HG03571 (cell line): ENCODE data around the gene PLAC8L1.

Experiments used
- ATAC-seq: cut with Tn5 transposase; IDR thresholded peaks from one replicate; pipeline ENCODE4 v1.9.1; 2021; ENCODE audit not compliant: unreplicated experiment

Gene PLAC8L1

GRCh38 chr5:146081556-146081955, 23.8 kb downstream of the PLAC8L1 start:
- no peak for ATAC-seq

DNA sequence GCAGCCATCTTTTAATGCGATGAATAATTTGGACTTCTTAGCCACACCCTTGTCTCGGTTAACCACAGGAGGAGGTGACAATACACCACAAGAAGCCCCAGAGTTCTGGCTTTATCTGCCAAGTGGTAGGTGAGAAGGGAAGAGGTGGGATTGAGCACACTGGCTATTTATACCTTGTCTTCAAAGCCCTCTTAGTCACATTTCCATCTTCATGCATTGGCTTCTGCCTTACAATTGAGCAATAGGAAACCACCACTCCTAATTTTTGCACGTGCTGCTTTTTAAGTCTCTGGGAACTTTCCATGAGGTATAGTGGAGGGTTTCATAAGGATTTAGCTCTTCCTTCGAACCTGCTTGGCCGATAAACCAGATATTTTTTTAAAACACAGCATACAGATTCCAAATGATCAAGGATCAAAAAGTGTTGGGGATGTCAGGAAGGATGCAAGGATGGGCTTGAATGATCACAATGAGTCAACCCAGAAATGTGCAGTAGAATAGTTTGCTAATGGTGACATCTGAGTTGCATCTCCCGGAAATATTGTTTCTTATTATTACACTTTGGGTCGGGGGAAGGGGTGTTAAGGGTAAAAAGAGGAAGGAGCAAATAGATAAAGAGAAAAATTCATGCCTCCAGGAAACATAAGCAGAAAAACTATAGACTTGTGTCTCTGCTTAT, 25.5 kb downstream of the PLAC8L1 start:
- no peak for ATAC-seq

DNA sequence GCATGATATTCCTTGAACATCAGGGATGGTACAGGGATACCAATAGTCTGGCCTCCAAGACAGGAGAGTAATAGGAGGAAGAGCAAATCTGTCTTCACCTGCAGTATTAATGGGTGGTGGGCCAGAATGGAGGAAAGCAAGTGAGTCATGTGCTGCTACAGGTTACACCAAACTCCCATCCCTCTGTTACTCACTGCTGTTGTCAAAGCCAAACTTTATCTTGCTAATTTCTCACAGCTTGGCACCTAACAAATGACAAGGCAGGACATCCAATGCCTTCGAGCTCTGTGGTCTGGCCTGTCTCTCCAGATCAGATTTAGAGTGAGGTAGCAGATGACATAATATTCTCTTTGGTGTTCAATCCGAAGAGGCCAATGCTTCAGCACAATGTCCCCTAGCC, 26.8 kb downstream of the PLAC8L1 start:
- ATAC-seq: no peak

GRCh38 chr5:146076455-146076854, 28.9 kb downstream of the PLAC8L1 start:
- ATAC-seq: no peak

GRCh38 chr5:146076028-146076427, 29.3 kb downstream of the PLAC8L1 start:
- ATAC-seq: no peak

- no peak for ATAC-seq
These were observed 32.0 kb downstream of the PLAC8L1 start for GRCh38 chr5:146073239-146073900.

- no peak for ATAC-seq
These were observed 32.8 kb downstream of the PLAC8L1 start for GRCh38 chr5:146072595-146072994.

DNA sequence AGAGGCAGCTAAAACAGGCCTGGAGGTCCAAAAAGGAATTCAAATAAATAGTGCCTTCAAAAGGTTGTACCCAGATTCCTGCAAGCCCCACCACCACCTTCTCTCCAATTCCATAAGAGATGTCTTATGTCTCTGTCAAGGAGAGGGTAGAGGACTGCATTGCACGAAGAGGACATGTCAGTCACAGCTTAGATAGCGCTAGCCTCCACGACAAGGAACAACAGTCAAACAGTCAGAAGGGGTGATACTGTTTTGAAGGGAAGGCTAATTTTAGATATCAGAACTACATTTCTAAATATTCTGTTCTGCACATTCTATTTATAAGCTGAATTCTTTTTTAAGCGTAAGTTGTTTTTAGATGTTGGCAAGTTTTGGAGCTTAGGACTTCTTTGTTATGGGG, 34.2 kb downstream of the PLAC8L1 start:
- ATAC-seq: no peak

DNA sequence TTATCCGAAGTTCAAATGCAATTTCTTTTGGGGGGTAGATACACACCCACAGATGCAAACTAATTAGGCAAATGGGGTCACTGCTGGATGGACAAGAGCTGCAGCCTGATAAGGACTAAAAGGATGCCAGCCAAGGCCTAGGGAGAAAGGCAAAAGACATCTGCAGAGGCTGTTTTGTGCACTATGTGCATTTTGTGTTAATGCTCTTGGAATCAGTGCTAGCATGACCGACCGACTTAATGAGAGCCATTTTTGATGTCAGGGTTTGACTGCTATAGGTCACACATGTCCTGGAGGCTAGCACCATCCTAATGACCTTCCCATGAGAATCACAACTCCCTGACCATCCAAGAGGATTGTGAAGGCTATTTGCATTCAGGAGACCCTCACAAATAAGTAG, 34.6 kb downstream of the PLAC8L1 start:
- no peak for ATAC-seq

DNA sequence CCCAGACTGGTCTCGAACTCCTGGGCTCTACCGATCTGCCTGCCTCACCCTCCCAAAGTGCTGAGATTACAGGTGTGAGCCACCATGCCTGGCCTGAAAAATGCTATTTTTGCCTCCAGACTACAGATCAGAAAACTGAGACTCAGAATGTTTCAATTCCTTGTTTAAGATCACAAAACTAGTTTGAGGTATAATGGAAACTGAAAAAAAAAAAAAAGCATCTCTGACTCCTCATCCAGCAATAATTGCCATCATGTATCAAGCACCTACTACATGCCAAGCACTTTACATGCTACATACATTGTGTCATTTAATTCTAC, 35.6 kb downstream of the PLAC8L1 start:
- ATAC-seq: peak; percentile 43

GRCh38 chr5:146068977-146069779, 36.2 kb downstream of the PLAC8L1 start:
- ATAC-seq: peak; percentile 52

DNA sequence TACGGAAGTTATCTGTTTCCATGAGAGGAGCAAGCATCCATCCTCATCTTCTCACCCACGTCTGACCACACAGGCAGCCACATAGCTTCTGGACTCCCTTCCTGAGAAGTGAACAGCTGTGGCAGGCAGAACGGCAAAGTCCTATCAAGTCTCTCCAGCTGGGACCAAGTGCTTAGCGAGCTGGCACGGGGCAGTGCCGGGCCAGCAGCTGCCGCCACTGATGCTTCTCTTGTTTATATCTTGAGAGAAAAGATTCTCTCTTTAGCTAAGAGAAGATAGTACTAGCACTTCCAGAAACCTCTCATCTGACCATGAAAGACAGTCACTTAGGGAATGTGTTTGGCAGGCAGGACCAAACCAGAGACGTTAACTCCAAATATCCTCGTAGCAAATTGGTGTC, 37.2 kb downstream of the PLAC8L1 start:
- ATAC-seq: no peak

DNA sequence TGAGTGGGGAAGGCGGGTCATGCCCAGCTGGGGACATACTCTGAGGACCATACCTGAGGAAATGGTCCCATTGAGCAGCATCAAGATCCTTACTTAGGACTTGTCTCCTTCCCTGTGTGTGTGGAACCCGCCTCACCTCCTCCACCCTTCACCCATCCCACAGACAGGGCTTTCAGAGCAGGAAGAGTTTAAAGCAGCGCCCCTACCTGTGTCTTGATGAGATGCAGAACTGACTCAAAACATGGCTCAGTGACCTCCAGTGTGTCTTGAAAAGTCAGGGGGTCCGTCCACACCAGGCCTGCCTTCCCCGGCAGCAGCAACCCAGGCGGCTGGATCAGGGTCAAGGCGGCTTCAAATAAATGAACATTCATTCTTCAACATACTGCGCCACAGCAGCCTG, 38.4 kb downstream of the PLAC8L1 start:
- ATAC-seq: no peak

DNA sequence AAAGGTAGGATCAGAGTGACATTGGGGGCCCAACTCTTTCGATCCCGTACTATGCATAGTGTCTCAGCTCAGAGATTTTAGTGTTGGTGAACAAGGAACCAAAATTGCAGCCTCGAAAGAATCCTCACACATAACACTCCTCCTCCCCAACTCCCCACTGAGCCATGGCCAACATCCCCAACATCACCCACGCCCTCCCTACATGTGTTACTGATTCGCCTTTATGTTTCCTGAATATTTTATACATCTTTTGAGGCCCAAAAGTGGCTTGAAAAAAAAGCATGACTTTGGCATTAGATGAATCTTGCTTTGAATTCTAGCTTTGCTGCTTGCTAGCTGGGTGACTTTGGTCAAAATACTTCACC, 45.2 kb downstream of the PLAC8L1 start:
- no peak for ATAC-seq

GRCh38 chr5:146059460-146060220, 45.7 kb downstream of the PLAC8L1 start:
- ATAC-seq: no peak

GRCh38 chr5:146055432-146055831, 49.9 kb downstream of the PLAC8L1 start:
- no peak for ATAC-seq

GRCh38 chr5:146052780-146053179, 52.6 kb downstream of the PLAC8L1 start:
- ATAC-seq: no peak

- ATAC-seq: no peak
These were observed 53.7 kb downstream of the PLAC8L1 start for GRCh38 chr5:146051678-146052077.

GRCh38 chr5:146050086-146050485, 55.3 kb downstream of the PLAC8L1 start:
- ATAC-seq: no peak

DNA sequence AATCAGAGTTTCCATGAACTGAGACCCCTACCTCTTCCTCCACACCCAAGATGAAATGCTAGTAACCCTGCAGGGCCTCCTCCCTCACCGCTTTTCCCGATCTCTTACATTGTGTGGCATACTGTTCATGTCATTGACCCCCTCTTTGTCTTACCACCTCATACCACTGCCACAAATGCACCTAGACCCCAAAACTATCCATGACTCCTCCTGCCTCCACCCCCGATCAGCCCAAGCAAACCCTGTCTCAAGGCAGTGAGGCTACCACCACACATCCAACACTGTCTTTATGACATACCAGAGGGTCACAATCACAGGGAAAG, 55.7 kb downstream of the PLAC8L1 start:
- no peak for ATAC-seq

GRCh38 chr5:146048994-146049703, 56.2 kb downstream of the PLAC8L1 start:
- ATAC-seq: no peak
